Large intestine (tissue), 3 donors: Measurements from ENCODE around the gene KLHDC10. TPM values are rescaled to one million over a fixed set of nuclear protein-coding genes. Genes with fewer than 3 reads are reported as not detected.

Source experiments
- DNase-seq, 2 donors: peaks; one replicate each; pipeline versions ENCODE4 v3.0.0 to v3.0.0-alpha.2; 2013
- H3K27ac ChIP-seq: one replicate; pipeline ENCODE4 v1.5.1; 2013; ENCODE audit warnings: low read length
- H3K27me3 ChIP-seq: 2 replicates; pipeline ENCODE4 v1.6.1; 2013; ENCODE audit warnings: low read length; ENCODE audit not compliant: control insufficient read depth, insufficient read depth
- H3K36me3 ChIP-seq: 2 replicates; pipeline ENCODE4 v1.6.1; 2013; ENCODE audit warnings: low read length; ENCODE audit not compliant: control insufficient read depth, insufficient read depth
- H3K4me1 ChIP-seq: one replicate; pipeline ENCODE4 v1.6.1; 2013; ENCODE audit warnings: low read length; ENCODE audit not compliant: control insufficient read depth, insufficient read depth
- H3K4me3 ChIP-seq: one replicate; pipeline ENCODE4 v1.5.1; 2013; ENCODE audit warnings: low read length
- H3K9me3 ChIP-seq: one replicate; pipeline ENCODE4 v1.6.1; 2013; ENCODE audit warnings: mild to moderate bottlenecking, low read depth, low read length, moderate library complexity; ENCODE audit not compliant: control insufficient read depth
- WGBS: methylation state at CpG from one replicate; pipeline ENCODE4 v1.1.5; 2013; ENCODE audit warnings: low lambda C conversion rate; ENCODE audit not compliant: insufficient coverage; 5-methylcytosine and 5-hydroxymethylcytosine counted together
- polyA plus RNA-seq: library from polyadenylated mRNA; unstranded; fragments of 120-200 nt; gene quantifications from one replicate; pipeline ENCODE4 v1.2.1, GENCODE V29; 2013

KLHDC10 gene
- polyA plus RNA-seq, 1 donor, result 30.2 TPM

DNA sequence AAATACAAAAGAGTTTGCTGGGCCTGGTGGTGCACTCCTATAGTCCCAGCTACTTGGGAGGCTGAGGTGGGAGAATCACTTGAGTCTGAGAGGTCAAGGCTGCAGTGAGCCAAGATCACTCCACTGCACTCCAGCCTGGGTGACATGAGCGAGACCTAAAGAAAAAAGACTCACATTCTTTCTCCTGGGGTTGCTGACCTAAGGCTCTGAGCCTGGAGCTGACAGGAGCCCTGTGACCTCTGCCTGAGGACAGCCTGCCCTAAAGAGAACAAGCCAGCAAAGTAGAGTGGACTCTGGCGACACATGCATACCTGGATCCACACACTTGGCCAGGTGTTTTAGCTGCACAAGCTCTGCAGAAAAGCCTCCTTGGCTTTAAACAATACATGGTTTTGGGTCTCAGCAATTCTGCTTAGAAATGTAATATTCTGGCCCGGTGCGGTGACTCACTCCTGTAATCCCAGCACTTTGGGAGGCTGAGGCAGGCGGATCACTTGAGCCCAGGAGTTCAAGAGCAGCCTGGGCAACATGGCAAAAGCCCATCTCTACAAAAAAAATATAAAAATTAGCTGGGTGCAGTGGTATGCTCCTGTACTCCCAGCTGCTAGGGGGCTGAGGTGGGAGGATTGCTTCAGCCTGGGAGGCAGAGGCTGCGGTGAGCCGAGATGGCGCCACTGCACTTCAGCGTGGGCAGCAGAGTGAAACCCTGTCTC lies 76.5 kb downstream of the KLHDC10 start:
- Histone ChIP-seq H3K4me1 (peaks cover 47% of the 10 kb centered on the region), H3K36me3 (no peaks in the 10 kb centered on the region), H3K27me3 (no peaks in the 10 kb centered on the region), H3K9me3 (peaks cover 6% of the 10 kb centered on the region), H3K27ac (no peak overlapping the region), H3K4me3 (no peak overlapping the region)
- WGBS, result 93% methylated on average over 3 of the region's 9 CpGs
- DNase-seq, result no peak

DNA sequence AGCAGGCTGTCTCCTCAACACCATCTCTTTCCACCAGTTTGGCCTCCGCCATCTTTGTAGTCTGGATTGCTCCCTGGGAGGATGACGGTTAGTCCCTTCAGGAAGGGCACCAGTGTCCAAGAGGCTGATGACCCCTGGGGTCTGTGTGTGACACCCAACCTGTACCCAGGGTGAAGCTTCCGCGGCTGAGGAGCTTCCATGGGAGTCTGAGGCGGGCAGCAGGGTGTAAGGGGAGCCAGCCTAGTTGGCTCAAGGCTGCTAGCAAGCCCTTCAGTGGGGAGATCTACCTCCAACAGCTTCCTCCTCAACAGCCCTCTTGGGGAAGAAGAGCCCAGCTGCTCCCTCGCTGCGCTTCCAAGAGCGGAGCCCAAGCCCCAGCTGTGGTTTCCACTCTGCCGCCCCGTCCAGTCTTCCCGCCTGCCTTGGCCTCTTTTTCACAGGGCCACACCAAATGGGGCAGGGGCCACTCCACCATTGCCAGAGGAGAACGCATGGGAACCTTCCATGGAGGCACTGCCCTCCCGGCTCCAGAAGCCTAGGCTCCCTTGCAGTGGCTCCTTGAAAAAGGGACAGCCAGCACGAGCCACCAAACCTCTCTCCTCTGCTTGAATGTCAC lies 77.5 kb downstream of the KLHDC10 start:
- Histone ChIP-seq H3K27ac (no peak overlapping the region), H3K4me1 (peaks cover 37% of the 10 kb centered on the region), H3K36me3 (no peaks in the 10 kb centered on the region), H3K27me3 (no peaks in the 10 kb centered on the region), H3K4me3 (no peak overlapping the region), H3K9me3 (peaks cover 11% of the 10 kb centered on the region)
- WGBS, result no CpG with 5 or more reads among the region's 14 CpGs
- DNase-seq, result no peak

DNA sequence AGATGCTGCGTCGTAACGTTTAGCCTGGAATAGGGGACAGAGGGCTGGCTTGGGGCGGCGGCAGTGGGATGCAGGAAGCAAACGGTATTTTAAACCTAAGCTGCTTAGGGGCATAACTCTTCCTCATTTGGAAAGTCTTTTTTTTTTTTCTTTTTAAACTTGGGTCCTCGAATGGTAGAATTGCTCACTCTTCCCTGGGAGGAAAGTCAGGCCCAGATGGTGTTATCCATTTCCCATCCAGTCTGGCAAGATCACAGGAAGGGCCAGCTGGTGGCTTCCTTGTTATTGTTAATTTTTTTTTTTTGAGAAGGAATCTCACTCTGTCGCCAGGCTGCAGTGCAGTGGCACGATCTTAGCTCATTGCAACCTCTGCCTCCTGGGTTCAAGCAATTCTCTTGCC lies 78.2 kb downstream of the KLHDC10 start:
- 57% methylated on average over 1 of the region's 9 CpGs for WGBS
- no peak overlapping the region for H3K27ac ChIP-seq
- DNase-seq, result no peak

DNA sequence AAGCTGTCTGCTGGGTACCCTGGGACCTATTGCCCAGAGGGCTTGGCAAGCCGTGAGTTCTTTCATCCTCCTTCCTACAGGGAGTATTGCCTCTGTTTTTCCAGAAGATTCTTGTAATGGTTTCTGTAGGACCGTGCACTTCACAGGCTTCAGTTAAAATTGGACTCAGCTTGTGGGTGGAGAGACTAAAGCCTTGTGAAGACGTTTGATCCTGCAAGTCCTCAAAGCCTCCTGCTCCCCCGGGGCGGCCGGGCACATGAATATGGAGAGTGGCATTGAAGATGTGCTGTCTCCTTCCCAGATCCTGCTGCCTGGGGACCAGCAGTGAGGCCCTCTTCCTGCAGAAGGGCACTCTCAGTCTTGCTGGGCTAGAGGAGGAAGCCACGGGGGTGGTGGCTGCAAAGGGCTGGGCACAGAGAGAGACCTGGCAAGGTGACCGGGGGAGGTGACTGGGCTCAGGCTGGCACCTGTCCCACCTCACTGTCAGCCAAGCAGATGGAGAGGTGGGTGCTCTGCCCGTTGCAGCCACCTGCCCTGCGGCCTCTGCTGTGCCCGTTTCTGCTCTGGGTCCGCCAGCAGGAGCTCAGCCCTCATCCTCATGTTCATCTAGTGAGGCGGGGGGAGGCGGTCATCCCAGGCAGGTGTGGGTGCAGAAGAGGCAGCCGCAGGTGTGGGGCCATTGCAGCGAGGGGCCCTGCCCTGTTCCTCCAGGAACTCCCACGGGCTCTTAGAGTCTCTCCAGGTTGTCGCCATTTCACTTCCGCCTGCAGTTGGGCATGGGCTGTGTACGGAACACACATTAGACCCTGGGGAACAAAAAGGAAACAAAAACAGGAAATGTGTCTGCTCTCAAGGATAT lies 79.2 kb downstream of the KLHDC10 start:
- no peak for DNase-seq
- H3K4me3 ChIP-seq, result no peak overlapping the region

More for the DNA sequence above, 78.2 kb downstream of the KLHDC10 start:
- peaks cover 11% of the 10 kb centered on the region for H3K9me3 ChIP-seq
- no peaks in the 10 kb centered on the region for H3K27me3 ChIP-seq
- H3K36me3 ChIP-seq, result no peaks in the 10 kb centered on the region
- H3K4me1 ChIP-seq, result peaks cover 37% of the 10 kb centered on the region
- no peak overlapping the region for H3K4me3 ChIP-seq

DNA sequence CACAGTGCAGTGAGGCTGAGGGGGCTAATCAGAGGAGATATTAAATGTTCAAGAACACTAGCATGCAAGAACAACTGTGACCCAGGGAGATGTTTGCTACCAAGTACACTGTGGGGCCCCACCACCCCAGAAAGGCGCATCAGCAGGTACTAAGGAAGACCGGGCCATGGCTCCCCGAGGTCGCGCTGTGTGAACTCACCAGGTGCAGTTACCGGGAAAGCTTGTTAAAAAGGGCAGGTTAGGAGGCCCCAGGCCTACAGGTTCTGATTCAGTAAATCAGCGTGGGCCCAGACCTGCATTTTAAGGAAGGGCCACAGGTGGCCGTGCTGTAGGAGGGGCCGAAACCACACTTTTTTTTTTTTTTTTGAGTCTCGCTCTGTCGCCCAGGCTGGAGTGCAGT lies 80.3 kb downstream of the KLHDC10 start:
- Histone ChIP-seq H3K36me3 (no peaks in the 10 kb centered on the region), H3K4me3 (no peak overlapping the region), H3K27ac (no peak overlapping the region), H3K9me3 (peaks cover 14% of the 10 kb centered on the region), H3K27me3 (no peaks in the 10 kb centered on the region), H3K4me1 (peaks cover 29% of the 10 kb centered on the region)
- no CpG with 5 or more reads among the region's 11 CpGs for WGBS
- no peak for DNase-seq

More for the DNA sequence above, 79.2 kb downstream of the KLHDC10 start:
- H3K4me1 ChIP-seq, result peaks cover 38% of the 10 kb centered on the region
- WGBS, result no CpG with 5 or more reads among the region's 20 CpGs
- H3K27ac ChIP-seq, result no peak overlapping the region
- no peaks in the 10 kb centered on the region for H3K36me3 ChIP-seq
- no peaks in the 10 kb centered on the region for H3K27me3 ChIP-seq
- H3K9me3 ChIP-seq, result peaks cover 12% of the 10 kb centered on the region

DNA sequence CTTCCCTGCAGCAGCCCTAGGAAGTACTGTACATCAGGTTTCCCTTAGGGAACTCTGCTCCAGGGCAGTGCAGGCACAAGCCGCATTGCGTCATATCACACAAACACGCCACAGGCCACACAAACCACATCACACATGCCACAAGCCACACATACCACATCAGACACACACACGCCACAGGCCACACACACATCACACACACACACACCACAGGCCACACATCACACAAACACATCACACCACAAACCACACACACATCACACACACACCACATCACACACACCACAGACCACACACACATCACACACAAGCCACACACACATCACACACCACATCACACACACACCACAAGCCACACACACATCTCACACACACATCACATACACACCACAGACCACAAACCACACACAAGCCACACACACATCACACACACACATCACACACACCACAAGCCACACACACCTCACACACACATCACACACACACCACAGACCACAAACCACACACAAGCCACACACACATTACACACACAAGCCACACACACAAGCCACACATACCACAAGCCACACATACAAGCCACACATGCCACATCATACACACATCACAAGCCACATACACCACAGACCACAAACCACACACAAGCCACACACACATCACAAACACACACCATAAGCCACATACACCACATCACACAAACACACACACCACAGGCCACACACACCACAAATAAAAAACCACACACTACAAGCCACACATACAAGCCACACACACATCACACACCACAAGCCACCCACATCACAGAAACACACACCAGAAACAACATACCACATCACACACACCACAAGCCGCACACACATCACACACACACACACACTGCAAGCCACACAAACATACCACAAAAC lies 81.5 kb downstream of the KLHDC10 start:
- Histone ChIP-seq H3K36me3 (no peaks in the 10 kb centered on the region), H3K27me3 (no peaks in the 10 kb centered on the region), H3K9me3 (peaks cover 19% of the 10 kb centered on the region), H3K4me3 (no peak overlapping the region), H3K4me1 (peaks cover 21% of the 10 kb centered on the region), H3K27ac (no peak overlapping the region)
- WGBS, result no CpG with 5 or more reads among the region's 5 CpGs
- no peak for DNase-seq

DNA sequence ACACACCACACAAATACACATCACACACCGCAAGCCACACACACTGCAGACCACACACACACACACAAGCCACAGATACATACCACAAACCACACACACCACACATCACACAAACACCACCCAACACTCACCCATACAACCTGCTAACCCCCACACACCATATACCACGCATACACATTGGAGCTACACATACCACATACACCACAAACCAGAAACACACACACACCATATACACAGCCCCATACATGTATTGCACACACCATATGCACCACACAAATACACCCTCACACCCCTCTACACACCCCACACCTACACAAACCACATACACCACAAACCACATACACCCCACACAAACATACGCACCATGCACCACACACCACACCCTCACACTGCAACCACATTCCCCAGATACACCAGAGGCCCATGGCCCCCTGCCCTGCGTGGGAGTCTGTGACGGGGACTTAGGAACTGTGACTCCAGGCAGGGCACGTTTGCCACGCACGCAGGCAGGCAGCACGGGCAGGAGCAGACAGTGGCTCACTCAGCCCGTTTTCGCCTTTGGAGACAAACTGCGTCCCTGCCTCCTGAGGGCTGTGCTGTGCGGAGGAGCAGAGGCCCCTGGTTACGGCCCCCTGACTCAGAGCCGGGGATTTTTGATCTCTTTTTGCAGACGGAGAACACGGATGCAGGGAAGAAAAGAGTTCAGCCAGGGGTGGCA lies 82.3 kb downstream of the KLHDC10 start:
- Histone ChIP-seq H3K4me3 (no peak overlapping the region), H3K9me3 (peaks cover 19% of the 10 kb centered on the region), H3K36me3 (peaks cover 2% of the 10 kb centered on the region), H3K27me3 (no peaks in the 10 kb centered on the region), H3K27ac (no peak overlapping the region), H3K4me1 (peaks cover 18% of the 10 kb centered on the region)
- no CpG with 5 or more reads among the region's 17 CpGs for whole genome bisulfite sequencing
- DNase-seq, result no peak

DNA sequence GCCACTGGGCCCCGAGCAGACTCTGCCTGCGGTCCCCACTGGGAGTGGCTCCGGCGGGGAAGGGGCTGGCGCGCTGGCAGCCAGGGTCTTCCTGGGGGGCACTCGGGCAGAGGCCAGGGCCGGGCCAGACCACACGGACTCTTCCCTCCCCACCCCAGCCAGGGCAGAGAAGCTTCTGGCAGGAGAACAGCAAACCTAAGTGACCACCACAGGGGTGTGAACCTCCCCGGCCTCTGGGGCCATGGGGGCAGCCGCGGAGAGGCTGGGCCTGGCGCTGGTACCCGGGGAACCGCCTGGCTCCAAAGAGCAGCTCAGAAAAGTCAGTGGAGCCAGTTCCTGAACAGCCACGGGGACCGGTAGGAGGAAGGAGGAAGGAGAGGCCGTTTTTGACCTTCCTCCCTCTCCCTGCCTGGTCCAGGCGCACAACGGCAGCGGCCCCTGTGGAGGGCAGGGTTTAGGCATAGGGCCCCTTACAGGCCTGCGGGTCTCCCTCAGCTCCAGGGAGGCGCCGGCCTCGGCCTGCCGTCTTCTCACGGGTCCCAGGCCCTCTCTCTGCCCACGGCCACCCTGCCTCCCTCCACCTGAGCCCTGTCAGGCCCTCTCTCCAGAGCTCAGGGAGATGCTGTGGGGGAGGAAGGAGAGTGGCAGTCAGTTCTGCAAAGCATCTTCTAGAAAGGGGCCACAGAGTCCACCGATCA lies 83.0 kb downstream of the KLHDC10 start:
- Histone ChIP-seq H3K36me3 (peaks cover 4% of the 10 kb centered on the region), H3K4me3 (no peak overlapping the region), H3K4me1 (peaks cover 13% of the 10 kb centered on the region), H3K27me3 (no peaks in the 10 kb centered on the region), H3K27ac (no peak overlapping the region), H3K9me3 (peaks cover 19% of the 10 kb centered on the region)
- no CpG with 5 or more reads among the region's 29 CpGs for WGBS
- DNase-seq, result no peak

DNA sequence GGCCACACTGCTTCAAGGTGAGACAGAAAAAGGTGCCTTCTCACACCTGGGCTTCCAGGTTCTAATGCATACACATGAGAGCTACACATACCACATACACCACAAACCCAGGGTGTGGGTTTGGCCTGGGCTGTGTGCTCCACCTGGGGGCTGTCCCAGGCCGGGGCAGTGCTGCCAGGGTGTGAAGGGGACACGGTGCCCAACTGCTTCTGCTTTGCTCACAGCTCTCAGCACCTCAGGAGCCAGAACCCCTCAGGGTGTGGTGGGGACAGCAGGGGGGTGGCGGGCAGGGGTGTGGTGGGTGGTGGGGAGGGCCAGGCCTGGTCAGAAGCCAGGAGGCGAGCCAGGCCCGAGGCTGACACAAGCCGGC lies 83.8 kb downstream of the KLHDC10 start:
- WGBS, result no CpG with 5 or more reads among the region's 6 CpGs
- peaks cover 4% of the 10 kb centered on the region for H3K36me3 ChIP-seq
- no peaks in the 10 kb centered on the region for H3K27me3 ChIP-seq
- H3K4me3 ChIP-seq, result no peak overlapping the region
- no peak overlapping the region for H3K27ac ChIP-seq
- peaks cover 10% of the 10 kb centered on the region for H3K4me1 ChIP-seq
- H3K9me3 ChIP-seq, result peaks cover 19% of the 10 kb centered on the region
- DNase-seq, result no peak
